ENCODE measurements around the gene SLC10A1. TPM values are rescaled to one million over a fixed set of nuclear protein-coding genes. Genes with fewer than 3 reads are reported as not detected.
"Not testable (repeated sequence)": the region's sequence is repeated elsewhere in the genome, so short reads cannot be mapped to it uniquely, and the experiment has no call there.

The SLC10A1 gene
- total RNA-seq, 2 donors from 2014 or later: not detected

DNA sequence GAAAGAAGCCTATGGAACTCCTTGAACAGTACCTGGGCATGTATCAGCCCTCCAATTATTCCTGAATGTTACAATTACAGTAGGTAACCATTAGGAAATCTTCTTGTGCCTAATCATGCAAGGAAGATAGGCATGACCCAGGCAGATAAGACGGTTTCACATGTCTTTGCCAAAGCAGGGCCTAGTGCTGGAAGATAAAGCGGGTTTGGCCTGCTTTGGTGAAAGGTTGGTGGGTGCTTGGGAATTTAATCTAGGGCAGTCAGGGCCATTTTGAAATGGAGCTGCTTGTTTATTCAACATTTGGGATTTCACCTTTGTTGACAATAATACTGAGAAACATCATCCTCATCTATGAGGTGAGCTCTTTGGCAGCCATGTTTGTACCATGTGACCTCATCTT lies 42.6 kb downstream of the SLC10A1 start:
- Mint-ChIP-seq H3K9me3 (no peaks in the 10 kb centered on the region), H3K4me3 (no peak overlapping the region), H3K27me3 (ENCODE audit: low read depth) (no peaks in the 10 kb centered on the region), H3K27ac (no peak overlapping the region), H3K4me1 (ENCODE audit: low read depth) (peaks cover 11% of the 10 kb centered on the region), H3K36me3 (ENCODE audit: insufficient read depth in 2 of 2) (no peaks in the 10 kb centered on the region)
- ATAC-seq (replicated peaks in 1 of 2) (no peak), DNase-seq (no peak)

DNA sequence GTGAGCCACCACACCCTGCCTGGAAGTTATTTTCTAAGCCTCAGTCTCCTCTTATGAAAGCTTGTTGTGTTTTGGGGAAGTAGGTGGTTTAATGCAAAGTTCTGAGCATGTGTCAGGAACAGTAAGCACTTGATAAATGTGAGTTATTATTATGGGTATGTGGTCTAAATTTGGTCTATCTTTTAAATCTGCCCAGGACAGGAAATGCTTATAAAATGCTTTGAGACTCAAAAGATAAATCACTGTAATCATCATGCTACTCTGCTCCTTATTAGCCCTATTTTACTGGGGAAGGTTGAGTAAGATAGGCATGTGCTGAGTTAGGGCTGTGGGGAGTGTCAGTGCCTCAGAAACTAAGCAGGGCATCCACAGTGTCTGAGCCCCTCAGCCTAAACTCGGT lies 43.2 kb downstream of the SLC10A1 start:
- no peak overlapping the region for H3K27ac Mint-ChIP-seq
- H3K9me3 Mint-ChIP-seq: no peaks in the 10 kb centered on the region
- peaks cover 11% of the 10 kb centered on the region for H3K4me1 Mint-ChIP-seq (ENCODE audit: low read depth)
- H3K4me3 Mint-ChIP-seq: no peak overlapping the region
- H3K36me3 Mint-ChIP-seq (ENCODE audit: insufficient read depth in 2 of 2): no peaks in the 10 kb centered on the region
- ATAC-seq (replicated peaks in 1 of 2): no peak
- H3K27me3 Mint-ChIP-seq (ENCODE audit: low read depth): no peaks in the 10 kb centered on the region
- no peak for DNase-seq

DNA sequence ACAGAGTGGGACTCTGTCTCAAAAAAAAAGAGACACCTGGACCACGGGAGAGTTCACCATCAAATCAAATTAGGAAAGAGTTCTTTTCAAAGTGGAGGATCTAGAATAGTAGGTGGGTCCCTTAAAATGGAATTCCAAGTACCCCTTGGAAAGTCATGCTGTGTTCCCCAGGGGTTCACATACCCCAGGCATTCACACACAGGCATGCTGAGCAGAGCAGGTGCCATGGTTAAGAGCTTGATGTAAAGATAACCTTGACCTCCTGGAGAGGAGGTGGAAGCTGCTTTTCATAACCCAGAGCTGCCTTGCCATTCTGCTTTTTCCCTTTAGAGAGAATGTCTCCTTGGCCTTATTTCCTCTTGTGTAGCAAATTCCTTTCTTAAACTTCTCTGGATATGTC lies 44.3 kb downstream of the SLC10A1 start:
- Mint-ChIP-seq H3K9me3 (no peaks in the 10 kb centered on the region), H3K36me3 (ENCODE audit: insufficient read depth in 2 of 2) (no peaks in the 10 kb centered on the region), H3K27me3 (ENCODE audit: low read depth) (no peaks in the 10 kb centered on the region), H3K4me1 (ENCODE audit: low read depth) (peaks cover 11% of the 10 kb centered on the region), H3K27ac (no peak overlapping the region), H3K4me3 (no peak overlapping the region)
- DNase-seq: no peak
- no peak for ATAC-seq (replicated peaks in 1 of 2)

DNA sequence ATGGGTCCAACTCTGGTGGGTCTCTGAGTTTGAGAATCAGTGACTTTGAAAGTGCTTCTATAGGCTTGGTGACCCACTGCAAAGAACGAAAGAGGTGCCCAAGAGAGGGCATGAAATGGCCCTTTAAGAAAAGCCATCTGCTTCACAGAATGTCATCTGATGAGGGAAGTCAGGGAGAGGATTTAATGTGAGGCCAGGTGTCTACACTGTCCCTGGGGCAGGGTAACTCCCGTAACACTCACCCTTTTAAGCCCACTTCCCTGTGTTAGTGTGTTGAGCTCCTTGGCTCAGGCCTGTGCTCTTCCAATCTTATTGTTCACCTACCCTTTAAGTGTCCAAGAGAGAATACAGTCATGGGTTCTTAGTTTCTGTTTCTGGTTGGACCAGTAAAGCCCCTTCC lies 46.5 kb downstream of the SLC10A1 start:
- Mint-ChIP-seq H3K27me3 (ENCODE audit: low read depth) (no peaks in the 10 kb centered on the region), H3K36me3 (ENCODE audit: insufficient read depth in 2 of 2) (no peaks in the 10 kb centered on the region), H3K4me1 (ENCODE audit: low read depth) (peaks cover 21% of the 10 kb centered on the region), H3K4me3 (no peak overlapping the region), H3K27ac (no peak overlapping the region), H3K9me3 (no peaks in the 10 kb centered on the region)
- ATAC-seq (replicated peaks in 1 of 2): no peak
- DNase-seq: no peak

DNA sequence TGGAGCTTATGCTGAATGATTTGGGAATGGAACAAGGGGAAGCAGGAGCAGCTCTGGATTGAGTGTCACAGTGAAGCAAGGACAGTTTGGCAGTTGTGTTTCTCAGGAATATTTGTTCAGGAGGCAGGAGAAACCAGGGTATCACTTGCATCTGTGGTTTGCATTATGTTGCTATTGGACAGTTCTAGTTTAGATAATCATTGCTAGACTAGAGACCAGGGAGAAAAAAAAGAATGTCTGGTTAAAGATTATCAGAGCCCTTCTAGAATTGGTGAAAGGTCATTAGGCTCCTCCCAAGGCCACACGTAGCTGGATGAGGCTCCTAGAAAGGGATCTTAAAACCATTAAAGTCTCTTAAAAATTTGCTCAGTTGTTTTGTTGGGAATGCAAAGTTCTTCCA lies 47.1 kb downstream of the SLC10A1 start:
- no peak for DNase-seq
- H3K27me3 Mint-ChIP-seq (ENCODE audit: low read depth): no peaks in the 10 kb centered on the region
- peaks cover 16% of the 10 kb centered on the region for H3K4me1 Mint-ChIP-seq (ENCODE audit: low read depth)
- no peak overlapping the region for H3K4me3 Mint-ChIP-seq
- ATAC-seq (replicated peaks in 1 of 2): no peak
- H3K27ac Mint-ChIP-seq: no peak overlapping the region
- no peaks in the 10 kb centered on the region for H3K9me3 Mint-ChIP-seq
- no peaks in the 10 kb centered on the region for H3K36me3 Mint-ChIP-seq (ENCODE audit: insufficient read depth in 2 of 2)

DNA sequence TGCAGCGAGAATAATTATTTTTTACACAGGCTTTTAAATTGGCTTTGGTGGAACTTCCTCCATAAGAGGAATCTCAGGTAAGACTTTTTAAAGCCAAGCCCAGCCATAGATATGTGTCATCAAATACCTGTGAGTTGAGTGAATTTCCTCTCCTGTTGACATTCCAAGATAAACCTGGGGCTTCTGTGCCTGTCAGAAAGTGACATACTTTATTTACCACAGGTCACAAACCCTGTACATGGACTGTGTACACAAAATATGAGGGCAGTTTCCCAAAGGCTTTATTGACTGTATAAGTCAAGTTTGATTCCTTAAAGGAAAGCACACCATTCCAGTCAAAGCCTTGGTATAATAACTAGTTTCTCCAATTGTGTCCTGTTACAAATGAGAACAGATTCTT lies 56.0 kb downstream of the SLC10A1 start:
- Mint-ChIP-seq H3K36me3 (ENCODE audit: insufficient read depth in 2 of 2) (peaks cover 2 to 6% of the 10 kb centered on the region in 2 donors), H3K27me3 (ENCODE audit: low read depth) (no peaks in the 10 kb centered on the region), H3K4me3 (no peak overlapping the region), H3K9me3 (no peaks in the 10 kb centered on the region), H3K27ac (no peak overlapping the region), H3K4me1 (ENCODE audit: low read depth) (peaks cover 3% of the 10 kb centered on the region)
- no peak for ATAC-seq (replicated peaks in 1 of 2)
- no peak for DNase-seq

DNA sequence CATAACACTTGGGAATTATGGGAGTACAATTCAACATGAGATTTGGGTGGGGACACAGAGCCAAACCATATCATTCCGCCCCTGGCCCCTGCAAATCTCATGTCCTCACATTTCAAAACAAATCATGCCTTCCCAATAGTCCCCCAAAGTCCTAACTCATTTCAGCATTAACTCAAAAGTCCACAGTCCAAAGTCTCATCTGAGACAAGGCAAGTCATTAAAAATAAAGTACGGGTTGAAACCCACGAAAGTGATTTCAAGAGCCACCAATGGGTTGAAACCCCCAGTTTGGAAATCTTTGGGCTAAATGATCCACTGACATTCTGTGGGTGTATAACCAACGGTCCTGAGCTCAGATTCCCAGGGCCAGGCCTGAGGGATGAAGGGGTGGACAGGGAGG lies 60.6 kb downstream of the SLC10A1 start:
- not testable (repeated sequence) for H3K27ac Mint-ChIP-seq; ATAC-seq (replicated peaks in 1 of 2); H3K9me3 Mint-ChIP-seq; H3K27me3 Mint-ChIP-seq (ENCODE audit: low read depth); H3K4me3 Mint-ChIP-seq; DNase-seq; H3K4me1 Mint-ChIP-seq (ENCODE audit: low read depth); H3K36me3 Mint-ChIP-seq (ENCODE audit: insufficient read depth in 2 of 2)

DNA sequence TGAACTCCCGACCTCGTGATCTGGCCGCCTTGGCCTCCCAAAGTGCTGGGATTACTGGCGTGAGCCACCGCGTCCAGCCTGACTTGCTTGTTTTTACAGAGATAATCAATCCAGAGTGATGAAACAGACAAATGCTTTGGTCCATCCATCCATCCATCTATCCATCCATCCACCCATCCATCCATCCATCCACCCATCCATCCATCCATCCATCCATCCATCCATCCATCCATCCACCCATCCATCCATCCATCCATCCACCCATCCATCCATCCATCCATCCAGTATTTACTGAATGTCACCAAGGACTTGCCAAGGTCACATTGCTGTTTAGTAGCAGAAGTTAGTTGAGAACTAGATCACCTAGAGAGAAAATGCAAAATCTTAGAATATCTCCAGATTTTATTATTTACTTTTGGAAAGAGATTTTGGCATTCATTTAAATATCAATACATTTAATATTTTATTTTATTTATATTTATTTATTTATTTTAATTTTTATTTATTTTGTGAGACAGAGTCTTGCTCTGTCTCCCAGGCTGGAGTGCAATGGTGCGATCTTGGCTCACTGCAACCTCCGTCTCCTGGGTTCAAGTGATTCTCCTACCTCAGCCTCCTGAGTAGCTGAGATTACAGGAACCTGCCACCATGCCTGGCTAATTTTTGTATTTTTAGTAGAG lies 65.0 kb downstream of the SLC10A1 start:
- not testable (repeated sequence) for ATAC-seq (replicated peaks in 1 of 2); H3K36me3 Mint-ChIP-seq (ENCODE audit: insufficient read depth in 2 of 2); H3K27me3 Mint-ChIP-seq (ENCODE audit: low read depth); H3K4me3 Mint-ChIP-seq; DNase-seq; H3K9me3 Mint-ChIP-seq; H3K27ac Mint-ChIP-seq
- peaks cover 11% of the 10 kb centered on the region for H3K4me1 Mint-ChIP-seq (ENCODE audit: low read depth)

DNA sequence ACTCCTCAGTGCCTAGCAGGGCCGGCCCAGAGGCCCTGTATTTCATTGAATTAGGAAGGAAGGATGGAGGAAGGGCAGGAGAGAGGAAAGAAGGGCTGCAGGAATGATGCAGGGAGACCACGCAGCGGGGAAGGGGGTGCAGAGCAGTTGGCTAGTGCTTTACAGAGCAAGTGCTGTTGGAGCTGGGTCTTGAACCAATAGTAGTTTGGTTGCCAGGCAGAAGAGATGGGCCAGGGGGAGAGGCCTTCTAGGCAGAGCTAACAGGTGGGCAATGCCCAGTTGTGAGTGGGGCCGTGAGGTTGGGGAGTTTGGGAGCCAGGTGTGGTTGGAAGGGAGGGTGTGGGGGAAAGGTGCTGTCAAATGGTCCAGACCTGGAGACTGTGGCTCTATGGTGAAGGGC lies 69.2 kb downstream of the SLC10A1 start:
- no peak for DNase-seq
- peak overlapping the region; percentile 13 to 71 for H3K4me3 Mint-ChIP-seq
- H3K36me3 Mint-ChIP-seq (ENCODE audit: insufficient read depth in 2 of 2): no peaks in the 10 kb centered on the region

DNA sequence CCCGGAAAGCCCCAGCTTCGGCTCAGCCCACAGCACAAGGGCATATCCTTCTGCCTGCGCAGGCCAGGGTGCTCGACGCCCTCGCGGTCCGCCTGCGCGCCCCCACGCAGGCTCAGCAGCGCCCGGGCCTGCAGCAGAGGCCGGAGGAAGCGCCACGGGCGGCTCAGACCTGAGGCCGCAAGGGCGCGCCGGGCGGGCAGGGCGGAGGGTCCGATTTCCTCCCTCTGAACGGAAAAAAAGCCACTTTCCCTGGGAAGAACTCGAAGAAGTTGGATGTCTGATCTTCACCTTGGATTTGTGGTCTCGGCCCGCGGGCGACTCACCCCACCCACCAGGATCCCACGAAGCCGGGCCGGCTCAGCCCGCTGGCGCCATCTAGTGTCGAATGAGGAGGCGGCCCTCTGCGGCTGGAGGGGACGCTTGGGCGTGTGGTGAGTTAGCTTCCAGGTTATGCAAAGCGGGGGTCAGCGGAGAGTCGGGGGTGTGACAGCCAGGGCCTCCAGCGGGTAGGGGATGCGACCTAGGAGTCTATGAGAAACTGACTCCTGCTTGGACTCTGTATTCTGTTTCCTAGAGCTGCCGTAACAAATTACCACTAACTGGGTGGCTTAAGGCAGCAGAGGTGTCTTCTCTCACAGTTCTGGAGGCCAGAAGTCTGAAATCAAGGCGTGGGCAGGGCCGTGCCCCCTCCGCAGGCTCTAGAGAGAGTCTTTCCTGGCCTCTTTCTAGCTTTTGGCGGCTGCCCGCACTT lies 70.1 kb downstream of the SLC10A1 start:
- Mint-ChIP-seq H3K27ac (peak overlapping the region; percentile 32), H3K9me3 (no peaks in the 10 kb centered on the region), H3K4me3 (peak overlapping the region; percentile 71 to 79), H3K27me3 (ENCODE audit: low read depth) (no peaks in the 10 kb centered on the region), H3K4me1 (ENCODE audit: low read depth) (peaks cover 21% of the 10 kb centered on the region), H3K36me3 (ENCODE audit: insufficient read depth in 2 of 2) (no peaks in the 10 kb centered on the region)
- ATAC-seq (replicated peaks in 1 of 2) (peak; percentile 88 to 90), DNase-seq (peak; percentile 85 to 90)

More for the DNA sequence above, 69.2 kb downstream of the SLC10A1 start:
- Mint-ChIP-seq H3K27me3 (ENCODE audit: low read depth) (no peaks in the 10 kb centered on the region), H3K4me1 (ENCODE audit: low read depth) (peaks cover 21% of the 10 kb centered on the region), H3K27ac (no peak overlapping the region), H3K9me3 (no peaks in the 10 kb centered on the region)
- no peak for ATAC-seq (replicated peaks in 1 of 2)

Other genes starting within 250 kb of the SLC10A1 start
- gene CCDC177, start 222.4 kb downstream of the SLC10A1 start, total RNA-seq: not detected
- gene SUSD6, start 185.6 kb downstream of the SLC10A1 start, total RNA-seq: 10 to 100 TPM; 60.3 to 73.8 TPM
- 100 to 1,000 TPM; 417 to 428 TPM for gene SRSF5, start 30.1 kb downstream of the SLC10A1 start, total RNA-seq
- not detected for gene SMOC1, start 82.2 kb upstream of the SLC10A1 start, total RNA-seq